Left renal cortex interstitium (tissue), 4 donors: ENCODE results near the gene RNF187. TPM values are rescaled to one million over a fixed set of nuclear protein-coding genes. Genes with fewer than 3 reads are reported as not detected.
A peak's percentile ranks its signal among the peaks of the same experiment; 100 is the strongest.
"Not testable (repeated sequence)": the region's sequence is repeated elsewhere in the genome, so short reads cannot be mapped to it uniquely, and the experiment has no call there.

Experiments used
- DNase-seq, 4 donors: peaks; one replicate each; pipeline ENCODE4 v3.0.0-alpha.2; 2013; ENCODE audit warnings: low read depth in 4 of 4, low spot score in 2 of 4, missing footprints in 1 of 4
- polyA plus RNA-seq, 4 donors: library from polyadenylated mRNA; unstranded; fragments of 120-200 nt; gene quantifications; one replicate each; pipeline ENCODE4 v1.2.1, GENCODE V29; 2013; ENCODE audit not compliant: insufficient read length in 4 of 4

The RNF187 gene
- polyA plus RNA-seq, 4 donors: 81.4 to 110 (median 83.1) TPM

- no peak for DNase-seq
Measured at GRCh38 chr1:228483789-228484188, 3.4 kb upstream of the RNF187 start.

- DNase-seq: peak; percentile 68 to 91 (median 79)
Measured at GRCh38 chr1:228486596-228487335, 416 bp upstream of the RNF187 start.

DNA sequence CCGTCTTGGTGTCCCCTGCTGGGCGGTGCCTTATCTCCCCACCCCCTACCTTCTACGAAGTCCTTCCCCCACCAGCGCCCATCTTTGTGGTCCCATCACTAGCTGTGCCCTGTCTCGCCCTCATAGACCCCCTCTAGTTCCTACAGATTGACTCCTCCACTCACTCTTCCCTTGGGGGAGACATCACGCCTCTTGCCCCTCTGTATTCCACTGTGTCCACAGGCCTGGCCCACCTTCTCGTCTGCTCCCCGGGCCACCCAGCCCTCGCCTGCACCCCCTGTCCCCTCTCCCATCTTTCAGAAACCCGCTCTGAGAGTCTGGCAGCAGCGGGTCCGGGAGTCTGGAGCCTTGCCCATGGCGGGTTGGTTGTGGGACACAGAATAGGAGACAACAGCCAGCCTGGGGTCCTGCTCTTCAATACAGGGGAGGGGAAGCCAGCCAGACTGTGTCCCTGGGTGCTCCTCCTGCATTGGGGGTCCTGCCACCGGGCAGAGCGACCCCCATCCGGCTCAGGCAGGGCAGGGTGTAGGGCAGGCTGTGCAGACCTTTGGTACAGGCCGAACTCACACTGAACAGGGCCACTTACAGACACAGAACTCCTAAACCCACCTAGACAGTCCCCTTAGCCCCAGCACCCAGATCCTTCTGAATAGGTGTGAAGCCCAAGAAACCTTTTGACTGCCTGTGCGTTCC lies 1.1 kb downstream of the RNF187 start:
- no peak for DNase-seq

DNA sequence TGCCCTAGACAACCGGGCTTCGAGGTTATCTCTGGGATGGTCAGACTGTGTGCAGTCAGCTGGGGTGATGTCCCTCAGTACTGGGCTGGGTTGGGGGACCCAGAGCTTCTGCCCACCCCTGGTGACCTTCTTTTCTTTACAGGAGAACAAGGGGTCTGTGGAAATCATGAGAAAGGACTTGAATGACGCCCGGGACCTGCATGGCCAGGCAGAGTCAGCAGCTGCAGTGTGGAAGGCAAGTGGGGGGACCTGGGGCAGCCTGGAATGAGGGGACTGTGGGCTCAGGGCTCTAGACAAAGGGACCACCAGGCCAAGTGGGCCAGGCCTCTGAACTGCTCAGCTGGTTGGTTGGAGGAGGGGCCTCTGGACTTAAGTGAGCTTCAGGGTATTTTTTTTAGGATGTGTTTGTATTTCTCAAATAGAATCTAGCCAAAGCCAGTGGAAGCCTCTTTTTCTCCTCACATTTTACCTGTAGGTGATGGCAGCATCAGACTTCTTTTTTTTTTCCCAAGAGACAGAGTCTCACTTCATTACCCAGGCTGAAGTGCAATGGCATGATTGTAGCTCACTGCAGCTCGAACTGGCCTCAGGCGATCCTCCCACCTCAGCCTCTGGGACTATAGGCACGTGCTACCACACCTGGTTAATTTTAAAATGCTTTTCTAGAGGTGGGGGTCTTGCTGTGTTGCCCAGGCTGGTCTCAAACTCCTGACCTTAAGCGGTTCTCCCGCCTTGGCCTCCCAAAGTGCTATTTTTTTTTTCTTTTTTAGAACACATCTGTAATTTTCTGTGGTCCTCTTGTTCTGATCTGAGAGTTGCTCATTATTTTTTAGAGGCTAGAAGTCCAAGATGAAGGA lies 1.9 kb downstream of the RNF187 start:
- no peak for DNase-seq

- no peak for DNase-seq
Measured at GRCh38 chr1:228490120-228491078, 3.2 kb downstream of the RNF187 start.

GRCh38 chr1:228493141-228494043 lies 6.2 kb downstream of the RNF187 start:
- DNase-seq: no peak

- no peak for DNase-seq
Measured at GRCh38 chr1:228494044-228494353, 6.8 kb downstream of the RNF187 start.

DNA sequence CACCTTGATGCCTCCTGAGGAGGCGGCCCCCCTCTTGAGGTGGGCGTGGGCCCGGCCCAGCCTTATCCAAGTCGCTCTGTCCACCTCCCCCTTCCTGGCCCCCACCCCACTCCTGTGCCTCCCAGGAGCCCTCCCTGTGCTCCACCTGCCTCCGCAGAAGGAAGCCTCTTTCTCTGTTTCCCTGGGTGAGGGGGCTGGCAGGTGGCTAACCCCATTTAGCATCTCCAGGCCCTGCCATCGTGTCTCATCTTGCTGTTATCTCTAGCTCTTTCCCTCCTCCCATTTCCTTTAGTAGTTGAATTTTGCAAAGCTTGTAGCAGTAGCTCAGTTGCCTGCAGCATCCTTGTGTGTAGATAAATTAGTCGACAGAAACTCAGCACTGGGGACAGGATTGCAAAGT lies 7.2 kb downstream of the RNF187 start:
- DNase-seq: no peak

GRCh38 chr1:228494970-228495853 lies 8.0 kb downstream of the RNF187 start:
- DNase-seq: no peak

- DNase-seq: no peak
Measured at GRCh38 chr1:228496084-228496483, 8.9 kb downstream of the RNF187 start.

DNA sequence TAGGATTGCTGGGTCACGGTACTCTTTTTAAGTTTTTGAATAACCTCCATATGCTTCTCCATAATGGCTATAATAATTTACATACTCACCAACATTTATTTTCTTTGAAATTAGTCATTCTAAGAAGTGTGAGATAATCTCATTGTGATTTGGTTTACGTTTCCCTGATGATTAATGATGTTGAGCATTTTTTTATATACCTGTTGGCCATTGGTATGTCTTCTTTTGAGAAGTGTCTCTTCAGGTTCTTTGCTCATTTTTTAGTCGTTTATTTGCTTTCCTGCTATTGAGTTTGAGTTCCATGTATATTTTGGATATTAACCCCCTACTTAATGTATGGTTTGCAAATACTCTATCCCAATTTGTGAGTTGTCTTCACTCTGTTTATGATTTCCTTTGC lies 9.3 kb downstream of the RNF187 start:
- DNase-seq: no peak

- no peak for DNase-seq
Measured at GRCh38 chr1:228497206-228497605, 10.0 kb downstream of the RNF187 start.

- DNase-seq: no peak
Measured at GRCh38 chr1:228497817-228498216, 10.6 kb downstream of the RNF187 start.

- no peak for DNase-seq
Measured at GRCh38 chr1:228500143-228500734, 13.1 kb downstream of the RNF187 start.

DNA sequence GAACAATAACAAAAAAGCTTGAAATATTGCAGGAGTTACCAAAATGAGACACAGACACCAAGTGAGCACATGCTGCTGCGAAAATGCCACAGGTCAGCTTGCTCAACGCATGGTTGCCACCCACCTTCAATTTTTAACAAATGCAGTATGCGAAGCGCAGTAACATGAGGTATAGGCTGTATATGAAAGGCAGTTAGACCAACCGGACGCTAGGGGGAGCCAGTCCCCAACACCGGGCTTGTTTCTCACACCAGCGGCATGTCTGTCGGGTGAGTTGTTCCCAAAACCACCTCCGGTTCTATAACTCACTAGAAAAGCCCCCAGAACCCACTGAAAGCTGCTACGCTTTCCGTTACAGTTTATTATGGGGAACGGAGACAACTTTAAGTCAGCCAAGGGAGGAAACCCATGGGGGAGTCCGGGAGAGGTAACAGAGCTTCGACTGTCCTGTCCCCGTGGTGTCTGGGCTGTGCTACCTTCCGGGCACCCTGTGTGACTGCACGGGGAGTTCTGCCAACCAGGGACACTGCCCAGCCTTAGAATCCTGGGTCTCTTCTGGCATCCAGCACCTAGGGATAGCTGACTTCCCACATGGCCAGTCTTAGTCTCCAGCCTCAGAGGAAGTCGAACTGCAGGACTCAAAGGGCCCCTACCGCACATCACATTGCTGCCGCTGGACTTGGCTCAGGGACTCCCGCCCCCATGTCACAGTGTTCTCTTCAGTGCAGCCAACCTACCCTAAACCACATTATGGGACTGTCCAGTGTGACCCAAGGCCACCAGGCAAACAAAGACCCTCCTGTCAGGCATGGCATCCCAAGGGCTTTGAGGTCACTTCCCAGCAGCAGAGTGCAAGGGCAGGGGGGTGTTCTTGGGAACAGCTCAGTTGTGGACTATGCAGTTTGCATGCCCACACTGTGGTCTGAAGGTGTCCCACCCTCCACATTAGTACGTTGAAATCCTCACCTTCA lies 14.0 kb downstream of the RNF187 start:
- peak; percentile 55 to 80 (median 69) for DNase-seq

DNA sequence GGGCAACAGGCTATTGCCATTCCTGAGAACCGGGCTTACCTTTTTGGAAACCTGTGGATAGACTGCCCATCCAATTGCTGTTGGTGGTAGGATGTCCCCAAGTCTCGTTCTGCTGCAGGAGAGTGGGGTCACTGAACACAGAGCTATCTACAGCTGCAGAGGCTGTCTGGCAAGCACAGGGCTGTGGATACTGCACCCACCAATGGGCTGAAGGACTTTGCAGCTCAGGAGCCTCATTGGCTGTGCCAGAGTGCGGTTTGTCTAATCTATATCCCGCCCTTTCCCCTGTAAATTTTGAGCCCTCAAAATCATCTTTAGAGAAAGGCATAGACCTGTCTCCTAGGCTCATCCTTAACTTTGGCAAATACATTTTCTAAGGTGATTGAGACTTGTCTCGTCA lies 15.3 kb downstream of the RNF187 start:
- DNase-seq: no peak

DNA sequence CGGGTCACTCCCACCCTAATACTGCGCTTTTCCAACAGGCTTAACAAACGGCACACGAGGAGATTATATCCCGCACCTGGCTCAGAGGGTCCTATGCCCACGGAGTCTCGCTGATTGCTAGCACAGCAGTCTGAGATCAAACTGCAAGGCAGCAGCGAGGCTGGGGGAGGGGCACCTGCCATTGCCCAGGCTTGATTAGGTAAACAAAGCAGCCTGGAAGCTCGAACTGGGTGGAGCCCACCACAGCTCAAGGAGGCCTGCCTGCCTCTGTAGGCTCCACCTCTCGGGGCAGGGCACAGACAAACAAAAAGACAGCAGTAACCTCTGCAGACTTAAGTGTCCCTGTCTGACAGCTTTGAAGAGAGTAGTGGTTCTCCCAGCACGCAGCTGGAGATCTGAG lies 18.8 kb downstream of the RNF187 start:
- not testable (repeated sequence) for DNase-seq
